ENCODE measurements around the gene NTM. TPM values are rescaled to one million over a fixed set of nuclear protein-coding genes. Genes with fewer than 3 reads are reported as not detected.
"Not testable (repeated sequence)": the region's sequence is repeated elsewhere in the genome, so short reads cannot be mapped to it uniquely, and the experiment has no call there.

The NTM gene
- total and polyA plus RNA-seq, 2 donors, result 3.8 to 27.8 TPM

DNA sequence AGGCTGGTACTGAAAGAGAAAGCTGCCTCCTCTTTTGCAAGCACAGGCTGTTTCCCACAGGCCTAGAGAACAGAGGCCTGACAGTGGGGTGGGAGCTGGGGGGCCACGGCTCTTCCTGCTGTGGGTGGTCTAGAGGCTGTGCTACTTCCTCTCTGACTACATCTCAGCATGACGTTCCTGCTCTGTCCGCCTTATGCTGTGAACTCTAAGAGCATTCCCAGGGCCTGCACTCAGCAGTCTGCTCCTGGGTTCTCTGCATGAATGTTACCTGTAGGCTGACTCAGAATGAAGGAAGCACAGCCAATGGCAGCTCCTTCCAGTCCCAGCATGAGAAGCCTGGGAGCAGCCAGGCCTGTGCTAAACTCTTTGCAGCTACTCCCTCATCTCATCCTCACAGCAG is 534.3 kb downstream of the NTM start:
- H3K4me3 ChIP-seq (ENCODE audit: low read depth, low read length), result no peak overlapping the region
- H3K36me3 ChIP-seq (ENCODE audit: insufficient read depth), result no peaks in the 10 kb centered on the region
- DNase-seq (ENCODE audit: extremely low spot score), result no peak
- H3K4me1 ChIP-seq (ENCODE audit: insufficient read depth), result no peaks in the 10 kb centered on the region
- 71% methylated on average over 3 of the region's 3 CpGs for WGBS
- no peak overlapping the region for H3K27ac ChIP-seq (ENCODE audit: low read depth)

DNA sequence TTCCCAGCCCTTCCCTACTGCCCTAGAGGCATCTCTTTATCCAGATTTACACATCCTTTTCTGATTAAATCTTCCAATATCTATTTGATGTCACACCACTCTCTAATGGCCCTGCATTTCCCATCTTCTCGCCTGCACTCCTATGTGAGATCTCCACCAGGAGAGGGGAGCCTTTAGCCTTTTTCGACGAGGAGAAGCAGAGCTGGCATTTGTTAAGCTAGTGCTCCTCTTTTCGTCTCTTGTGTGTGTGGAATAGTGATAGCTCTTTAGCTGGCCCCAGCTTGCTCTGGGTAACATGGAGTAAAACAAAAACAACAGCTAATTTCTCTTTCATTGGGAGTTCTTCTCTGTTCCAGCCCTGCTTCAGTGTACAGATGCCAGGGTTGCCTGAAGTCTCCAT is 536.5 kb downstream of the NTM start:
- Histone ChIP-seq H3K27ac (ENCODE audit: low read depth) (no peak overlapping the region), H3K4me3 (ENCODE audit: low read depth, low read length) (no peak overlapping the region), H3K36me3 (ENCODE audit: insufficient read depth) (no peaks in the 10 kb centered on the region), H3K4me1 (ENCODE audit: insufficient read depth) (no peaks in the 10 kb centered on the region)
- no peak for DNase-seq (ENCODE audit: extremely low spot score)
- 39% methylated on average over 4 of the region's 4 CpGs for WGBS

DNA sequence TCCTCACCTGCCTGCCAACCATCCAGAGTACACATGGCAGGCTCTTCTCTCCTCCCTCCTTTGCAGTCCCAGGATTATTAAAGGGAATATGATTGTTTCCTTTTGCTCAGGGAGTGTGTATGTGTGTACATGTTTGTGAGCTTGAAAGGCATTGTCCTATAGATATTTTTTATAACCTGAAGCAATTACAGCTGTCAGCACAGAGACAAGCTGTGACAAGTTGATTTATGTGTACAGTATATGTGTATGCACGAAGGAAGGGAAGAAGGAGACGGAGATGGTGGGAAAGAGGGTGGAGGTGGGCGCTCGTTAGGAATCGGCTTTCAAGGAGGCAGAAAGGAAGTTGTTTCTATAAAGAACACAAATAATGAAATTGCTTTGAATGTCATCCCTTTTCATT is 537.0 kb downstream of the NTM start:
- 78% methylated on average over 5 of the region's 5 CpGs for WGBS
- H3K27ac ChIP-seq (ENCODE audit: low read depth), result no peak overlapping the region

DNA sequence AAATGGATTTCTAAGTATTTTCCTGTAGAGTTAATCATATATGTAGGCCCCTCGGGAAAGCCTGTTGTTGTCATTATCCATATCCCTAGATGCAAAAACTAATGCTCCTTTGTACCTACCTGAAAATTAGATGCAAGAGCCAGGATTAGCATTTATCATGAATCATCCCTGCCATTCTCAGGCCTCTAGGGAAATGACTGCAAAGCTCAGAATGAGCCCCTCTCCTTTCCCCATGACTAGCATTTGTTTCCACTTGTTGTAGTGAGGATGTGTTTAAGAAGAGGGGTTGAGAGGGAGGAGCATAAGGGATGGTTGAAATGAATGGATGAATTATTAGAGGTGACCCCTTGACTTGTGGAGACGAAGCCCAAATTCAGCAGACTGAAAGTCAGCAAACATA is 537.9 kb downstream of the NTM start:
- no peak overlapping the region for H3K4me3 ChIP-seq (ENCODE audit: low read depth, low read length)
- H3K36me3 ChIP-seq (ENCODE audit: insufficient read depth), result no peaks in the 10 kb centered on the region
- 83% methylated on average over 2 of the region's 2 CpGs for WGBS
- no peak overlapping the region for H3K27ac ChIP-seq (ENCODE audit: low read depth)
- DNase-seq (ENCODE audit: extremely low spot score), result no peak
- H3K4me1 ChIP-seq (ENCODE audit: insufficient read depth), result no peaks in the 10 kb centered on the region

More for the DNA sequence above, 537.0 kb downstream of the NTM start:
- Histone ChIP-seq H3K36me3 (ENCODE audit: insufficient read depth) (no peaks in the 10 kb centered on the region), H3K4me3 (ENCODE audit: low read depth, low read length) (no peak overlapping the region), H3K4me1 (ENCODE audit: insufficient read depth) (no peaks in the 10 kb centered on the region)
- DNase-seq (ENCODE audit: extremely low spot score), result no peak

DNA sequence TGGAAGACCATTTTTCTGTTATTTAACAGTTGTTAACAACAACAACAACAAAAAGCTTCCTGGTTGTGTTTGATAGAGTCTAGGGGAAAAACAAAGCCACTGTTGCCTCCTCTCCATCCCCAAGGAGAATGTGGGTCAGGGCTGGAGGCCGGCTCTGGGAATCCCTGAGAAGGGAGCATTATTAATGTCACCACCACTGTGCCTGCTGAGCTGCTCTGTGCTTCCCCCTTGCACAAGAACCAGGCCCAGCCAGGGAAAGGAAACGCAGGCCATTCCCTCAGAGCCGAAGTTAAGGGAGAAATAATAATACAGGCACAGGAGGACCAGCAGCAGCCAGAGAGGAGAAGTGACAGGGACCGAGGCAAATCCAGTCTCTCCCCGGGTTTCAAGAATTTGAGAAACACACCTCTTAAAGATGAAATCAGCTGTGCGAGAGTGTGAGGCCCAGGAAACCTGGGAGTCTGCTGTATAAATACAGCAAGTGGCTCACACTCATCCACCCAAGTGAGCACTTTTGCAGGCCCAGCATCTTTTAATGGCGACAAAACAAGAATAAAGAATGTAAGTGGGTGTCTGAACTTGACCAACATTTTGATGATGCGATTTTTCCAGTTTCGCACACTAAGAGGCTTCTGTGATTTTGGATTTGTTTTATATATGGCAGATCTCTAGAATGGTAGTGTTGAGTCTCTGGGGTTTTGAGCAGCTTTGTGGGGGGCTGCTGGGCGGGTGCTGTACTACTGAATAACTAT is 539.2 kb downstream of the NTM start:
- WGBS, result 77% methylated on average over 10 of the region's 10 CpGs
- no peak overlapping the region for H3K4me3 ChIP-seq (ENCODE audit: low read depth, low read length)
- H3K27ac ChIP-seq (ENCODE audit: low read depth), result no peak overlapping the region
- H3K4me1 ChIP-seq (ENCODE audit: insufficient read depth), result no peaks in the 10 kb centered on the region
- no peaks in the 10 kb centered on the region for H3K36me3 ChIP-seq (ENCODE audit: insufficient read depth)
- no peak for DNase-seq (ENCODE audit: extremely low spot score)

DNA sequence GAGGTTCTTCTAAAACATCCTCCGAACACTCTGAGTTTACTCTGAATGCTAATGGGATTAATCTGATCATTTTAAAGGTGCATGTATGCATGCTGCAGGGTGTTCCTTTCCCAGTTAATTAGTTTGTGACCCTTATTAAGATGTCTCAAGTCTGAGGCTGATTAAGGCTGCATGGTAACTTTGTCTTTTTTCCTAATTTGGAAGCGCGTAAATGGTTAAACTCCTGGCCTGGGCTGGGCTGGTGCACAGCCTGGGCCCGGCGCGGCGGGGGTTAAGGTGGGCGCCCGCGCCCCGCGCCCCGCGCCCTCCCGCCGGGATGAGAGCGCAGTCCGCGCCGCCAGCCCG is 539.7 kb downstream of the NTM start:
- H3K4me3 ChIP-seq (ENCODE audit: low read depth, low read length), result peak overlapping the region; percentile 23
- no peaks in the 10 kb centered on the region for H3K4me1 ChIP-seq (ENCODE audit: insufficient read depth)
- no peaks in the 10 kb centered on the region for H3K36me3 ChIP-seq (ENCODE audit: insufficient read depth)
- DNase-seq (ENCODE audit: extremely low spot score), result no peak
- no peak overlapping the region for H3K27ac ChIP-seq (ENCODE audit: low read depth)
- whole genome bisulfite sequencing, result 6% methylated on average over 21 of the region's 21 CpGs

DNA sequence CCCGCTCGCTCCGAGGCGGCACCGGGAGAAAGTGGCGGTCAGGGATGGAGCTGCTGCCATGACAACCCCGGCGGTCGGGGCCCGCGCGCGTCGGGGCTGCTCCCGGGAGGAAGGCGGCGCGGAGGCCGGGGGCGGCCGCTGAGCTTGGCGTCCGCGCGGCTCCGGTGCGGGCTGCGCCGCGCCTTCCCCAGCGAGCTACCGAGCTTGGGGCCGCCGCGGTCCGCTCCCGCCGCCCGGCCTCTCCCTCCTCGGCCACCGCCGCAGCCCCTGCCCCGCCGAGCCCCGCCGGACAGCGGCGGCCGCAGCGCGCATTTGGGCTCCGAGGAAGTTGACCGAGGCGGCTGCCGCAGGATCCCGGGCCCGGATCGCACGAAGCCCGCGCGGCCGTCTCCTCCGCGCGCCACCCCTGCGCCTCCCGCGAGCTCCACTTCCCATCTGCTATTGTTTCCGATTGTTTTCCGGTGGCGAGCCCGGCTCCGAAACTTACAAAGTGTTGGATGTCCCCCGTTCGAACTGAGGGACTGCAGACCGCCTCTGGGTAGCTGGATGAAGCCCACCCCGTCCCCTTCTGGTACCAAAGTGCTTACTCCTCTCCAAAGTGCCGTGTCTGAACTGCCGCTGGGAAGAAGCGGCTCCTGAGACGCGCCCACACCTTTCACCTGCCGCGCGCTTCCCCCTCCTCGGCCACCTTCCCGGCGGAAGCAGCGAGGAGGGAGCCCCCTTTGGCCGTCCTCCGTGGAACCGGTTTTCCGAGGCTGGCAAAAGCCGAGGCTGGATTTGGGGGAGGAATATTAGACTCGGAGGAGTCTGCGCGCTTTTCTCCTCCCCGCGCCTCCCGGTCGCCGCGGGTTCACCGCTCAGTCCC is 540.3 kb downstream of the NTM start:
- under 1% methylated on average over 105 of the region's 105 CpGs for WGBS
- DNase-seq (ENCODE audit: extremely low spot score), result no peak
- no peak overlapping the region for H3K27ac ChIP-seq (ENCODE audit: low read depth)
- peak overlapping the region; percentile 23 for H3K4me3 ChIP-seq (ENCODE audit: low read depth, low read length)
- H3K4me1 ChIP-seq (ENCODE audit: insufficient read depth), result no peaks in the 10 kb centered on the region
- H3K36me3 ChIP-seq (ENCODE audit: insufficient read depth), result no peaks in the 10 kb centered on the region

DNA sequence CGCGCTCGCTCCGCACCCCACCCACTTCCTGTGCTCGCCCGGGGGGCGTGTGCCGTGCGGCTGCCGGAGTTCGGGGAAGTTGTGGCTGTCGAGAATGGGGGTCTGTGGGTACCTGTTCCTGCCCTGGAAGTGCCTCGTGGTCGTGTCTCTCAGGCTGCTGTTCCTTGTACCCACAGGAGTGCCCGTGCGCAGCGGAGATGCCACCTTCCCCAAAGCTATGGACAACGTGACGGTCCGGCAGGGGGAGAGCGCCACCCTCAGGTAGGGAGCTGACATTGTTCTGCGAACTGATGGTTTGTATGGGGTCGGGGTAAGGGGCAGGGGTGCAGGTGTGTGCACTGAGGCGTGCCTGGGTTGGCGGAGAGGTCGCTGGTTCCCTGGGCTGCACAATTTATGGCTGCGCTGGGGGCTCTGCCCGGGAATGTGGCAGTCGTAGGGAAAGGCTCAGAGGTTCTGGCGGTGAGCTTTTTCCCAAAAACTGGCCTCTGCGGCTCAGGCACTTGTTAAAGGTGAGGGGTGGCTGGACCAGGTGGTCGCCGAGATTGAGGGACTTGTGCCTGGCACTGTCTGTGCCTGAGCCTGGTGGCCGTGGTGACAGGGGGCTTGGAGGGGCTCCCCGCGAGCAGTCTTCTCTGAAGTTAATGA is 541.1 kb downstream of the NTM start:
- not testable (repeated sequence) for H3K27ac ChIP-seq (ENCODE audit: low read depth); H3K36me3 ChIP-seq (ENCODE audit: insufficient read depth); DNase-seq (ENCODE audit: extremely low spot score); H3K4me1 ChIP-seq (ENCODE audit: insufficient read depth)
- 15% methylated on average over 34 of the region's 36 CpGs for WGBS
- peak overlapping the region; percentile 23 for H3K4me3 ChIP-seq (ENCODE audit: low read depth, low read length)

DNA sequence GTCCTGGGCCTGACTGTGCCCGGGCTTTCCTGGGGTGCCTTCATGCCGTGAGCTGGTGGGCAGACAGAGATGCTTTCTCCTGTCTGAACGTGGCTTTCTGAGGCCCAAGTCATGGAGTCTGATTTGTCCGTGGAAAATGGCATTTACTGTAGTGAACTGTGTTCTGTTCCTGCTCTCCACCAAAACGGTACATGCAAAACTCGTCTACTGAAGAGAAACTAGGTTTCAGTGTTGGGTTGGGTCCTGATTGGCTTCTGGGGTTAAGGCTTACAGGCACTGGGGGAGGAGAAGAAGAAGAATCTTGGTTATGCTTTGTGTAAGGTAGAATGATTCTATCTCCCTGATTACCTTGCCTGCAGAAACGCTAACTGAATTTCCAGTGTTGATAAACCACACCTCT is 541.7 kb downstream of the NTM start:
- 65% methylated on average over 7 of the region's 7 CpGs for WGBS
- H3K36me3 ChIP-seq (ENCODE audit: insufficient read depth), result no peaks in the 10 kb centered on the region
- no peak overlapping the region for H3K27ac ChIP-seq (ENCODE audit: low read depth)
- no peak for DNase-seq (ENCODE audit: extremely low spot score)
- no peaks in the 10 kb centered on the region for H3K4me1 ChIP-seq (ENCODE audit: insufficient read depth)
- H3K4me3 ChIP-seq (ENCODE audit: low read depth, low read length), result no peak overlapping the region

DNA sequence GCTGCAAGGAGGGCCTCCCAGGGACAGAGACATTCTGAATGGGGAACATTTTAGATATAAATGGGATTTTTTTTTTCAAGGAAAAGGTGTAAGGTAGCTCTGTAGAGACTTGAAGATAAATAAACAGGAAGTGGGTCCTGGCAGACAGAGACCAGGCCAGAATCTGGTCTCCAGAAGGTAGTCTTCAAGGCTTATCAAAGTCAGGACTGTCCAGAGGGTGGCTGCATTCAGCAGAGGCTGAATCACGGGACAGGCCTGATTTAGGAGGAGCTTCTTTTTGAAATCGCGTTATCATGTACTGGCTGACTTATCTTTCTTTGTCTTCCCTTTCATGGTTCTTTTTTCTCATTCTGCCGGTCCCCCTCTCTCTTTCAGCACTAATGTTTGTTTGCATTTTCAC is 542.9 kb downstream of the NTM start:
- no peaks in the 10 kb centered on the region for H3K4me1 ChIP-seq (ENCODE audit: insufficient read depth)
- WGBS, result 81% methylated on average over 4 of the region's 4 CpGs
- H3K4me3 ChIP-seq (ENCODE audit: low read depth, low read length), result no peak overlapping the region
- H3K27ac ChIP-seq (ENCODE audit: low read depth), result no peak overlapping the region
- no peak for DNase-seq (ENCODE audit: extremely low spot score)
- H3K36me3 ChIP-seq (ENCODE audit: insufficient read depth), result no peaks in the 10 kb centered on the region

DNA sequence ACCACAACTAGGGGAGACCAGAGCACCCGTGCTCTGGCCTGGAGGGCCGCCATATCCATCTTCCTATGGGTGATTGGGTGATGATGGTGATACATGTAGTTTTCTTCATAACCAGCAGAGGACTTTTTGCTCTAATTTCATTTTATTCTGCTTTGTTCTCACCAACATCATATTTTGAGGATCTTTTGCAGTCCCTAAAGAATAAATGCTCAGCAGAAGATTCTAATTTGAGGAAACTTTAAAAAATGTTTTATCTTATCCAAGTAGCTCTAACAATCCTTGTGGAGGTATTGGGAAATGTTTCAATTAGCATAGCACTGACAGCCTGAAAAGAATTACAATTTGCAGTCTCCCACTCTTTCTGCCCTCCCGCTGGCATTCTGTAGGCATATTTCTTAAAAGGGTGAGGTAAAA is 544.0 kb downstream of the NTM start:
- no peak for DNase-seq (ENCODE audit: extremely low spot score)
- Histone ChIP-seq H3K4me3 (ENCODE audit: low read depth, low read length) (no peak overlapping the region), H3K4me1 (ENCODE audit: insufficient read depth) (no peaks in the 10 kb centered on the region), H3K36me3 (ENCODE audit: insufficient read depth) (no peaks in the 10 kb centered on the region), H3K27ac (ENCODE audit: low read depth) (no peak overlapping the region)
- WGBS, result 77% methylated on average over 3 of the region's 3 CpGs

DNA sequence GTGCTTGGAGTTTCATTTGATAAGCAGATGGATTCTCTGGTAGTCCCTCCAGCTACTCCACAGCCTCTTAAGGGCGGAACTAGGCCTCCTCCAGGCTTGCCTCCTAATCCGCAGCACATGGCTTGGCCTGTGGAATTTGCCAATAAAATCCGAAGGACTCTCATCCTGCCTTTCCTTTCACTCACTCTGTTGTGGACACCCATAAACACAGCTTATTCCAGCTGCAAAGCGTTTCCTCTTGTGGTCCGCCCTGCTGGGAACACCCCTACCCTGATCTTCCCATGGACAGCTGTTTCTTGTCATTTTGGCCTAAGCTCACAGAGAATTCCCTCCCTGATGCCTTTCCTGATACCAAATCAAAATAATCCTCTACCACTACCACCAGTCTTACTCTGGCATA is 546.2 kb downstream of the NTM start:
- WGBS, result 43% methylated on average over 5 of the region's 5 CpGs
- Histone ChIP-seq H3K4me1 (ENCODE audit: insufficient read depth) (no peaks in the 10 kb centered on the region), H3K4me3 (ENCODE audit: low read depth, low read length) (no peak overlapping the region), H3K36me3 (ENCODE audit: insufficient read depth) (no peaks in the 10 kb centered on the region), H3K27ac (ENCODE audit: low read depth) (no peak overlapping the region)
- no peak for DNase-seq (ENCODE audit: extremely low spot score)

DNA sequence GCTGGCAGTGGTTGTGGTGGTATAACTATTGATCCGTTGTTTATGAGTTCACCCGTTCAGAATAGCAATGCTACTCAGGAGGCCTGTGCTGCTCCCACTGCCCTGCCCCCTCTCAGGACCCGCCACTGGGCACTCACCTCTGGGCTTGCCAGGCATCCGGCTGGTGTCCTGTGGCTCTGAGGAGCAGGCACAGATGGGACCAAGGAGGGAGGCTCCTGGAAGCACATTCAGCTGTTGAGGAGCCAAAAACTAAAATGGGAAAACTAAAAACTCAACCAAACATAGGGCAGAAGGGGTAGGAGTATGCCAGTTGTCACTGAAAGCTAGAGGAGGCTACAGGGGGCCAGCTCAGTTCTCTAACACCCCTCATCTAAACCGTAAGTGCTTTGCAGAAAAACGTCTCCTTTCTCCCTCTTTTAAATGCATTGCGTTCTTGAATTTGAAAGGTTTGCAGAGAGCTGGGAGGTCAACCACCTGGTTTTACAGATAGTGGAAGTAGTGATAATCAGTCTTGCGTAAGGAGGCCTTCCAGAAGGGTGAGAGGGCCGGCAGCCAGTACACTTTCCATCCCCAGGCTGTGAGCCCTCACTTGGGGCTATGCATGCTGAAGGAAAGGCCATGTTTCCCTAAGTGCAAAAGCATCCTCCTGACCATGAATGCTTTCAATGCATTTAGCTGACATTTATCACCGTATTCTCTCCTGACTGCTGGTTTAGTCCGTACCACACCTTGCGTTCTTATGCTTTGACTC is 547.4 kb downstream of the NTM start:
- 80% methylated on average over 12 of the region's 12 CpGs for WGBS
- no peaks in the 10 kb centered on the region for H3K36me3 ChIP-seq (ENCODE audit: insufficient read depth)
- no peaks in the 10 kb centered on the region for H3K4me1 ChIP-seq (ENCODE audit: insufficient read depth)
- no peak overlapping the region for H3K27ac ChIP-seq (ENCODE audit: low read depth)
- DNase-seq (ENCODE audit: extremely low spot score), result no peak
- no peak overlapping the region for H3K4me3 ChIP-seq (ENCODE audit: low read depth, low read length)
